DOHH2 (cell line): ENCODE results near the gene DEFB121.
"Not testable (repeated sequence)": the region's sequence is repeated elsewhere in the genome, so short reads cannot be mapped to it uniquely, and the experiment has no call there.

Experiments used
- EZH2phosphoT487 ChIP-seq: fragments of 200-600 bp; sonication (generic); IDR thresholded peaks from 2 replicates; pipeline ENCODE4 v1.6.1; 2017; ENCODE audit warnings: borderline replicate concordance, mild to moderate bottlenecking, antibody characterized with exemption, low read length, moderate library complexity, mixed read lengths
- TF ChIP-seq, protein P1 (sequence below): fragments of 200-600 bp; sonication (generic); IDR thresholded peaks from one replicate; pipeline ENCODE4 v1.5.1; 2014; ENCODE audit warnings: antibody characterized with exemption, mild to moderate bottlenecking, low read depth, low read length; ENCODE audit not compliant: poor library complexity, severe bottlenecking

GRCh38 chr20:31364272-31364671 is 41.7 kb downstream of the DEFB121 start:
- TF ChIP-seq, protein P1, sequence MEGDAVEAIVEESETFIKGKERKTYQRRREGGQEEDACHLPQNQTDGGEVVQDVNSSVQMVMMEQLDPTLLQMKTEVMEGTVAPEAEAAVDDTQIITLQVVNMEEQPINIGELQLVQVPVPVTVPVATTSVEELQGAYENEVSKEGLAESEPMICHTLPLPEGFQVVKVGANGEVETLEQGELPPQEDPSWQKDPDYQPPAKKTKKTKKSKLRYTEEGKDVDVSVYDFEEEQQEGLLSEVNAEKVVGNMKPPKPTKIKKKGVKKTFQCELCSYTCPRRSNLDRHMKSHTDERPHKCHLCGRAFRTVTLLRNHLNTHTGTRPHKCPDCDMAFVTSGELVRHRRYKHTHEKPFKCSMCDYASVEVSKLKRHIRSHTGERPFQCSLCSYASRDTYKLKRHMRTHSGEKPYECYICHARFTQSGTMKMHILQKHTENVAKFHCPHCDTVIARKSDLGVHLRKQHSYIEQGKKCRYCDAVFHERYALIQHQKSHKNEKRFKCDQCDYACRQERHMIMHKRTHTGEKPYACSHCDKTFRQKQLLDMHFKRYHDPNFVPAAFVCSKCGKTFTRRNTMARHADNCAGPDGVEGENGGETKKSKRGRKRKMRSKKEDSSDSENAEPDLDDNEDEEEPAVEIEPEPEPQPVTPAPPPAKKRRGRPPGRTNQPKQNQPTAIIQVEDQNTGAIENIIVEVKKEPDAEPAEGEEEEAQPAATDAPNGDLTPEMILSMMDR = not testable (repeated sequence)
- not testable (repeated sequence) for TF ChIP-seq EZH2phosphoT487
